Measurements from ENCODE around the gene CYP2C18.
"Not testable (repeated sequence)": the region's sequence is repeated elsewhere in the genome, so short reads cannot be mapped to it uniquely, and the experiment has no call there.

The CYP2C18 gene

DNA sequence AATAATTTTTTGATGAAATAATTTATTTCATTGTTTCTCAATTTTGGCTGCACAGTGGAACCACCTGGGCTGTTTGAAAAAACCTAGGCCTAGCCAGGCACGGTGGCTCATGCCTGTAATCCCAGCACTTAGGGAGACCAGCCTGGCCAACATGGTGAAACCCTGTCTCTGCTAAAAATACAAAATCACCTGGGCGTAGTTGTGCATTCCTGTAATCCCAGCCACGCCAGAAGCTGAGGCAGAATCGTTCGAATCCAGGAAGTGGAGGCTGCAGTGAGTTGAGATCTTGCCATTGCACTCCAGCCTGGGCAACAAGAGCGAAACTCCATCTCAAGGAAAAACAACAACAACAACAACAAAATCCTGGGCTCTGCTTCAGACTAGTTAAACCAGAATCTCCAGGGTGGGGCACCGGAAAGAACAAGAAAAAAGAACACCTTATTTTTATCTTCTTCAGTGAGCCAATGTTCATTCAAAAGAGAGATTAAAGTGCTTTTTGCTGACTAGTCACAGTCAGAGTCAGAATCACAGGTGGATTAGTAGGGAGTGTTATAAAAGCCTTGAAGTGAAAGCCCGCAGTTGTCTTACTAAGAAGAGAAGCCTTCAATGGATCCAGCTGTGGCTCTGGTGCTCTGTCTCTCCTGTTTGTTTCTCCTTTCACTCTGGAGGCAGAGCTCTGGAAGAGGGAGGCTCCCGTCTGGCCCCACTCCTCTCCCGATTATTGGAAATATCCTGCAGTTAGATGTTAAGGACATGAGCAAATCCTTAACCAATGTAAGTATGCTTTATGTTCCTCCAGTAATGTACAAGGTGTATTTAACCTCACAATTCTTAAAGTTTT is at the start of gene CYP2C18:
Gene CYP2C18, plus strand, starts transcription at position 516 of the 841 bp plus-strand sequence. Its CDS starts 91 bp downstream, at position 607.
- no peak for DNase-seq (ENCODE audit: low read depth)

DNA sequence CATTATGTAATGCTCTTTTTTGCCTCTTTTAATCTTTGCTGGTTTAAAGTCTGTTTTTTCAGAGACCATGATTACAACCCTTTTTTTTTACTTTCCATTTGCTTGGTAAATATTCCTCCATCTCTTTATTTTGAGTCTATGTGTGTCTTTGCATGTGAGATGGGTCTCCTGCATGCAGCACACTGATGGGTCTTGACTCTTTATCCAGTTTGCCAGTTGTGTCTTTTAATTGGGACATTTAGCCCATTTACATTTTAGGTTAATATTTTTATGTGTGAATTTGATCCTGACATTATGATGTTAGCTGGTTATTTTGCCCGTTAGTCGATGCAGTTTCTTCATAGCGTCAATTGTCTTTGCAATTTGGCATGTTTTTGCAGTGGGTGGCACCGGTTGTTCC is 45.4 kb upstream of the CYP2C18 start:
- DNase-seq (ENCODE audit: low read depth) = not testable (repeated sequence)

DNA sequence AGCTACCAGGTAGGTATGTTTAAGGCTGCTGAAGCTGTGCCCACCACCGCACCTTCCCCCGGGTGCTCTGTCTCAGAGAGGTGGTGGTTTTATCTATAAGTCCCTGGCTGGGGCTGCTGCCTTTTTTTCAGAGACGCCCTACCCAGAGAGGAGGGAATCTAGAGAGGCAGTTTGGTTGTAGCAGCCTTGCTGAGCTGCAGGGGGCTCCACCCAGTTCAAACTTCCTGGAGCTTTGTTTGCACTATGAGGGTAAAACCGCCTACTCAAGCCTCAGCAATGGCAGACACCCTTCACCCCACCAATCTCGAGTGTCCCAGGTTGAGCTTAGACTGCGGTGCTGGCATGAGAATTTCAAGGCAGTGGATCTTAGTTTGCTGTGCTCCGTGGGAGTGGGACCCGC is 43.6 kb upstream of the CYP2C18 start:
- no peak for DNase-seq (ENCODE audit: low read depth)

DNA sequence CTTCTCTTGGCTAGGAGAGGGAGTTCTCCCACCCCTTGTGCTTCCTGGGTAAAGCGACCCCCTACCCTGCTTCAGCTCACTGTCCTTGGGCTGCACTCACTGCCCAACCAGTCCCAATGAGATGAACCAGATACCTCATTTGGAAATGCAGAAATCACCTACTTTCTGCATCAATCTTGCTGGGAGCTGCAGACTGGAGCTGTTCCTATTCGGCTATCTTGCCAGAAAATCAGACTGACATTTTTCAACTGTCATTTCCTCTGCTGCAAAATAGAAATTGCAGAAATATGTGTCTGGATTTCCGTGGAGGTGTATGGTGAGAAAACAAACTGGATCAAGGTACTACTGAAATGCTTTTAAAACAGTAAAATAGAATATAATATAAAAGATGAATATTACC is 43.0 kb upstream of the CYP2C18 start:
- DNase-seq (ENCODE audit: low read depth) = no peak

DNA sequence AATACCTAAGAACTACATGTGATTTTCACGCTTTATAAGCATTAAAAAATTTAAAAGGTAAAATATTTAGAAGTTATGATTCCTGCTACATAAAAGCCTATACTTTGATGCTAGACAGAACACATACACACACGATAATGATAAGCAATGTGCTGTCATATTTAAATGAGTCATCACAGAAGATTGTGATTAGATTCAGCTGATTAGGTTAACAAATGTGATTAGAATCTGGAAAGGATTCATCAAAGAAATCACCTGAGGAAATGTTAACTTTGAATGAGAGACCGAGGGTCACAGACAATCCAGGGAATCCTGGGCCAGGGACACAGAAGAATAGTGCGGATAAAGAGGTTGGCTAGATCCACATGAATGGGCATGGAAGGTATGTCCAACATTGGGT is 42.0 kb upstream of the CYP2C18 start:
- no peak for DNase-seq (ENCODE audit: low read depth)

DNA sequence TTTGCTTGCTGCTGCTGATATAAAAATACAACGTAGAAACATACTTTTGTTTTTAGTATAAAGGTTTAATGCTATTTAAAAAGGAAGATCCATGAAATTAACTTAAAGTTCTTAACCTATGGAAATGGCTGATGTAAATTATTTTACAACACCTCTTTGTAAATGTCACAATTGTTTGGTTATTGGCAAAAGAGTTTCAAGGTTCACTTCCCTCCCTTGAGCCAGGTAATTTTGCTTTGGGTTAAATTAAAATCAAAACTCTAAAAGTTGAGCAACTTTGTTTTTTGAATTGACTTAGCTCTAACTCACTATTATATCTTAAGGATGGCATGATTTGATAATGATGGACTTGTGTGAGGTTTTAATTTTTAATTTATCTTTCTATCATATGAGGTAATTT is 39.2 kb upstream of the CYP2C18 start:
- no peak for DNase-seq (ENCODE audit: low read depth)

DNA sequence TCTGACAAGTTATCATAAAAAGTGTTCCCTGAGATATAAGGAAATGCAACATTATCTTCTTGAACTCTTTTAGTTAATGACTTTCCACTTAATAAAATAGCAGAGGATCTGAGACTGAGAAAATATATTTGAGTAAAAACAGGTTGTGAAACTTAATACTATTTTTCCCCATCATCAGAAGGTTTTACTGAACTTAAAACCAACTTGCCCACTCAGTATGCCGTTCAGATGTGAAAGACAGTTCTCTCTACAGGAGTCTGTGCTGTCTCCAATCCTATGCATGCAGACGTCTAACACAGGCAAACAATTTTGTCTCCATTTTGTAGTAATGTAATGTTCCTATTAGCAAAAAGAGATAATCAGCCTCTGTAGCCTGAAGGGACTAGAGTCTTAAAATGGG is 38.2 kb upstream of the CYP2C18 start:
- DNase-seq (ENCODE audit: low read depth) = no peak

DNA sequence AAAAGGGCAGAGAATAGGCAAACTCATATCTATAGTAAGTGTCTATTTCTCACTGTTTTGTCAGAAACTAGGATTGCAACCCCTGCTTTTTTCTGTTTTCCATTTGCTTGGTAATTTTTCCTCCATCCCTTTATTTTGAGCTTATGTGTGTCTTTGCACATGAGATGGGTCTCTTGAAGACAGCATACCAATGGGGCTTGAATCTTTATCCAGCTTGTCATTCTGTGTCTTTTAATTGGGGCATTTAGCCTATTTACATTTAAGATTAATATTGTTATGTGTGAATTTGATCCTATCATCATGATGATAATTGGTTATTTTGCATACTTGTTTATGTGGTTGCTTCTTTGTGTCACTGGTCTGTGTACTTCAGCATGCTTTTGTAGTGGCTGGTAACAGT is 28.3 kb upstream of the CYP2C18 start:
- DNase-seq (ENCODE audit: low read depth) = not testable (repeated sequence)

DNA sequence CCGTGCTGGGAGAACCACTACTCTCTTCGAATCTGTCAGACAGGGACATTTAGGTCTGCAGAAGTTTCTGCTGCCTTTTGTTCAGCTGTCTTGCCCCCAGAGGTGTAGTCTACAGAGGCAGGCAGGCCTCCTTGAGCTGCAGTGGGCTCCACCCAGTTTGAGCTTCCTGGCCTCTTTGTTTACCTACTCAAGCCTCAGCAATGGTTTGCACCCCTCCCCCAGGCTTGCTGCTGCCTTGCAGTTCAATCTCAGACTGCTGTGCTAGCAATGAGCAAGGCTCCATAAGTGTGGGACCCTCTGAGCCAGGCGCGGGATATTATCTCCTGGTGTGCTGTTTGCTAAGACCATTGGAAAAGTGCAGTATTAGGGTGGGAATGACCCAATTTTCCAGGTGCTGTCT is 20.5 kb upstream of the CYP2C18 start:
- not testable (repeated sequence) for DNase-seq (ENCODE audit: low read depth)

DNA sequence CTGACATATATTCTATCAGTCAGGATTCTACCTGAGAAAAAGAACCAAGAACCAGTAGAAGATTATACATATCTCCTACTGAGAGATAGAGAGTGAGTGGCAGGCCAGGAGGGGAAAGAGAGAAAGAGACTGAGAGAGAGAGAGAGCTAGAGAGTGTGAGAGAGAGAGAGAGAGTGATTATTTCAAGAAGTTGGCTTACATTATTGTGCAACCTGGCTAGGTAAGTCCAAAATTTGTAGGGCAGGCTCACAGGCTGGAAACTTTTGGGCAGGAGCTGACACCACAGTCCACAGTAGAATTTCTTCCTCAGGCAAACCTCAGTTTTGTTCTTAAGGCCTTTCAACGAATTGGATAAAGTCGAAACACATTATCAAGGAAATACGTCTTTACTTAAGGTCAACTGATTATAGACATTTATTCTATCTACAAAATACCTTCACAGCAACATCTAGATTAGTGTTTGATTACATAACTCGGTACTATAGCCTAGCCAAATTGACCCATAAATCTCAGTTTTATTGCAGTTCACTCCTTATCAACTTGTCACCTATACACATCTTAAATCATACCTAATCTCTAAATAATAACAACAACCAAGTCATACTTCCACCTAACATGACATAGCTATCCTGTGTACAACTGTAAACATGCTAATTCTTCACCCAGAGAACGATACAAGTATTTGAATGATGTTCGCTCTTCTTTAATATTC is 17.0 kb upstream of the CYP2C18 start:
- DNase-seq (ENCODE audit: low read depth) = no peak

DNA sequence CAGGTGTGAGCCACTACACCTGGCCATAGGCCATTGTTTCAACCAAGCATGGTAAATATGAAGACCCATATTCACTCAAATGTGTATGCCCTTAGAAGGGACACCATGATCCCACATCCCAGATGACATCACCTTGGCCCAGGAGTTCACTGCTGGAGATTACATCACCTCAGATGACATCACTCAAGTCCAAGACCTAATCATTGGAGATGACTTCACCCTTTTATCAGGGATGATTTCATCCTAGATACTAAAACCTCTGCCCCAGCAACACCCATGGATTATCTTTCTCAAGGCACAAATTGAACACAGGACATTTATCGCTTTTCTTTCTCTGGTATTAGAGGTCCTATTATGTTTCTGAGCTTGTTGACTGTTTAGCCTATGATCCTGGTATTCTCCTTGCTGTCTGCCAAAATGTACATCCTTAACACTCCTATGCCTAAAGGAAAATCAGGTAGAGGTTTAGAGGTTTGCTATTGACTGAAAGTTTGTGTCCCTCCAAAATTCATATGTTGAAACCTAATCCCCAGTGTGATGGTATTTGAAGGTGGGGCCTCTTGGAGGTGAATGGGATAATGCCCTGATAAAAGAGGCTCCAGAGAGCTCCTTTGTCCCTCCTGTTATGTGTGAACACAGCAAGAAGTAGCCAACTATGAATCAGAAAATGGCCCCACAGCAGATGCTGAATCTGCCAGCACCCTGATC is 9.8 kb upstream of the CYP2C18 start:
- no peak for DNase-seq (ENCODE audit: low read depth)

DNA sequence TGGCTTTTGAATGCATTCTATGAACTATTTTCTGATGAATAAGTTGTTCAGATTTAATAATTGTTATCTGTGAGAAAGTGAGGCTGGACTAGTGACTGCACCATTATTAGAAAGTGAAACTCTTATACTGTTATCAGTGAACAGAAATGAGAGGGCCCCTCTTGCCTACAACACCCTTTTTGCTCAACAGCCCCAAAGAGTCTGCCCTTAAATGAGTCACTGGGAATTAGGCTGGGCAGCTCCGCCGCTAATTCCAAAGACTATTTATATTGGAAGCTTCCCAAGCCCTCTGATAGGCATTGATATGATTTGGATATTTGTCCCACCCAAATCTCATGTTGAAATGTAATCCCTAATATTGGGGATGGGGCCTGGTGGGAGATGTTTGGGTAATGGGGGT is 7.0 kb upstream of the CYP2C18 start:
- no peak for DNase-seq (ENCODE audit: low read depth)

DNA sequence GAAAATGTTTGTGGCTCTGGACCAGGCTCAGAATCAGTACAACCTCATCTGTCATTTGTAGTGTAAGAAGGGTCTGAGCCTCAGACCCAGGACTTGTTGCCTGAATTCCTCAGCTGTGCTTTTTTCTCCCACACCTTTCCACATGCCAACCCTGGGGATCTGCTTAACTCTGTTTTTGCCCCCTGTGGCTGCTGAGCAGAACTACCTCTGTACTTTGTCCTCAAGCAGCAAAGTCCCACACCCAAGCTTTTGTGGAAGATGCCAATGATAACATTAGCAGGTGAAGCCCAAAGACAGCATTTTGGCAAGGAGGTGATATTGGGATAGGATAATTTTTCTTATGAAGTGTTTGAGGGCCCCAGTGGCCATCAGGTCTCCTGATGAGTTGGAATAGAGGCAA is 5.8 kb upstream of the CYP2C18 start:
- no peak for DNase-seq (ENCODE audit: low read depth)

DNA sequence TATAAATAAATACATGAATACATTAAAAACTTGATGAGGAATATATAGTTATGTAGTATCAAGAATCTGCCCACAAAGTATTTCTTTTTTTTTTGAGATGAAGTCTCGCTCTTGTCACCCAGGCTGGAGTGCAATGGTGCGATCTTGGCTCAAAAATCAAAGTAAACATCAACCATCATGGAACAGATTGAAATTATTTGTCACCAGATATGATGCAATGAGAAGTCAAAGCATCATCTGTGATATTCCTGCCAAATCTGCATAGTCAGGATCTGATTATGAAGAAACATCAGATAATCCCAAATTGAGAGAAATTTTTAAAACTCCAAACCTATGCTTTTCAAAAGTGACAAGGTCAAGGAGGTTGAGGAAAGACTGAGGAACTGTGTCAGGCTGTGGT is 5.1 kb upstream of the CYP2C18 start:
- no peak for DNase-seq (ENCODE audit: low read depth)

DNA sequence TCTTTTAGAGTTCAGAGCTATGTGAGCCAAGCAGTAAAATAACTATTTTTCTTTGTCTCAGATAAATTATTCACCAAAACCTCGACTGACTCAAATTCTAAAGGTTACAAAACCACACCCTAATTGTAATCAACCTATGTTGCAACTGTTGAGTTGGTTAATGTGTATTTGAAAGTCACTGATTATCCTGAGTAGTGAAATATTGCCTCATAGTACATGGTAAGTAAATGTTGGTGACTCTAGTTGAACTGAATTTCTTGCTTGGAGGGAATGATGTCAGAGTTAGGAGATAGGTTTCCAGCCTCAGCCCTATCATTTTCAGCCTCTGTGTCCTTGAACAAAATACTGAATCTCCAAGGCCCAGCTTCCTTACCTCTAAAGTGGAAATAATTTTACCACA is 3.0 kb upstream of the CYP2C18 start:
- no peak for DNase-seq (ENCODE audit: low read depth)

DNA sequence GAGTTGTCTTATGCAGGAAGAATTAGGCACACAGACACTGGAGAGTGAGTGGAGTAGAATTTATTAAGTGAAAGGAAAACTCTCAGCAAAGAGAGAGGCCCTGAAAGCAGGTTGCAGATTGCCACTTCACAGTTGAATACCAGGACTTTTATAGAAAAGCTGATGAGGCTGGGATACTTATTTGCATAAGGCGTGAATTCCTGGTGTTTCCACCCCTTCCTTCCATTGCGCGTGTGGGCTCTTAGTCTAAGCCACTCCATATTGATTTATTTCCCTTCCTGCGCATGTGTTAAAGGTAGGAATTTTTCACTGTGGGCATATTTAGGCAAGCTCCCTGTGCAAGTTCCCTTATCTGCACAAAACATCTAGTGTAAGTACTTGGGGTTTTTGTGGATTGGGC is 893 bp upstream of the CYP2C18 start:
- DNase-seq (ENCODE audit: low read depth) = not testable (repeated sequence)

DNA sequence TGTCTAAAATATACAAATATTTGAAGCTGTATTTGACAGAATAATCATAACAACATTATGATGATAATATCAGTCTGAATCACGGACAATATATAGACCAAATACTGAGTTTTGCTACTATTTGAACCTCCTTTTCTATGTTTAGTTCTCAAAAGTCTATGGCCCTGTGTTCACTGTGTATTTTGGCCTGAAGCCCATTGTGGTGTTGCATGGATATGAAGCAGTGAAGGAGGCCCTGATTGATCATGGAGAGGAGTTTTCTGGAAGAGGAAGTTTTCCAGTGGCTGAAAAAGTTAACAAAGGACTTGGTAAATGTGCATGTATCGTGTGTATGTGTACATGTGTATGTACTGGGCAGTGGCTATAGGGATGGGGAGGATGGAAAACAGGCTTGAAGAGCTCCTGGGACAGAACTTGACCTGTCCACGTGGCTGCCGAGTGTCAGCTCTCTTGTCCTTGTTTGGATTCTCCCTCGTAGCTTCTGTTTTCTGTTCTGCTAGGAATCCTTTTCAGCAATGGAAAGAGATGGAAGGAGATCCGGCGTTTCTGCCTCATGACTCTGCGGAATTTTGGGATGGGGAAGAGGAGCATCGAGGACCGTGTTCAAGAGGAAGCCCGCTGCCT is 4.2 kb downstream of the CYP2C18 start:
- DNase-seq (ENCODE audit: low read depth) = no peak

DNA sequence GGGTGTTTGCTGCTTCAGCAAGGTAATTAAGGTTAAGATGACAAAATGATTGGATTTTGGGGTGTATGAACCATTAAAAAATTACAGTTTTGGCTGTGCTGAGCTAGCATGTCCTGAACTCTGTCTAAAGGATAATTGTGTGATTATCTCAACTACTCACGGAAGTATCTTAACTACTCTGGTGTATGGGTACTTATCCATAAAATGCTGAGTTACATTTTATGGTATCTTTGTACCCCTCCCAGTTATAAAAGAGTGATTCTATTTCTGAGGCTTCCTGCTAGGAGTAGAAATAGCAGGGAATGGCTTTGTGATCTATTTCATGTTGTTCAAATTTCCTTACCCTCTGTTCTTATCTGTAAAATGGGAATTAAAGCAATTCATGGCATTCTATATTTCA is 22.6 kb downstream of the CYP2C18 start:
- DNase-seq (ENCODE audit: low read depth) = no peak

DNA sequence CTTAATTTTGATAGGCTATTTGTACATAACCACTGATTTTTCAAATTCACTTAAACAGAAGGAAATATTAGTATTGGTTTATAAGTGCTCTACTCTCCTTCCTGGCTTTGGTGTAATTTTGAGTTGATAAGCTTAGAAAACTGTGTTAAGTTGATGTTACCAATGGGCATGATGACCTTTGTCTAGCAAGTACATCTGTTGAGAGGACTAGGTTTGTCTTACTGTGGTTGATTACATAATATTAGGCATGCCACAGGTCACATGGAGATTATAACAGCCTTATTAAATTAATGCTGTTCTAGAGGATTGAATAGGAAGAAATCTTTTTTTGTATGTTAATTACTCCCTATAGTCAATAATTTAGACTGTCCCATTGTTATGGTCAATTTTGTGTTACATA is 27.0 kb downstream of the CYP2C18 start:
- no peak for DNase-seq (ENCODE audit: low read depth)

DNA sequence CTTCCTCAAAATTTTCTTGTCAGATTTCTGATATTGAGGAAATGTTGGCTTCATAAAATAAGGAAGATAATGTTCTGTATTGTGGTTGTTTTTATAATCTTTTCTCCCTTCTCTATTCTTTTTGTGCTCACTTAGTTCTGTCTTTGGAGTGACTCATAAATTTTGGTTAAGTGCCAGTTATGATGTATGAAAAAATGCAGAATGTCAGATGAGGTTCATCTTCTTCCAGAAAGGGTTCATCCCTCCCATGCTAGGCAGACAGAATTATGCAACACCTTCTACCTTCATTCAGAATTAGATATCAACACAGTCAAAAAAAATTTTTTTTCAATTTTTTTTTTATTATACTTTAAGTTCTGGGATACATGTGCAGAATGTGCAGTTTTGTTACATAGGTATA is 42.3 kb downstream of the CYP2C18 start:
- no peak for DNase-seq (ENCODE audit: low read depth)

DNA sequence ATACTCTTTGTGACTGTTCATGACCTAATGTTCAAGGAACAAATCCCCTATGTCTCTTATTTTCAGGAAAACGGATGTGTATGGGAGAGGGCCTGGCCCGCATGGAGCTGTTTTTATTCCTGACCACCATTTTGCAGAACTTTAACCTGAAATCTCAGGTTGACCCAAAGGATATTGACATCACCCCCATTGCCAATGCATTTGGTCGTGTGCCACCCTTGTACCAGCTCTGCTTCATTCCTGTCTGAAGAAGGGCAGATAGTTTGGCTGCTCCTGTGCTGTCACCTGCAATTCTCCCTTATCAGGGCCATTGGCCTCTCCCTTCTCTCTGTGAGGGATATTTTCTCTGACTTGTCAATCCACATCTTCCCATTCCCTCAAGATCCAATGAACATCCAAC is 51.7 kb downstream of the CYP2C18 start:
- DNase-seq (ENCODE audit: low read depth) = no peak

DNA sequence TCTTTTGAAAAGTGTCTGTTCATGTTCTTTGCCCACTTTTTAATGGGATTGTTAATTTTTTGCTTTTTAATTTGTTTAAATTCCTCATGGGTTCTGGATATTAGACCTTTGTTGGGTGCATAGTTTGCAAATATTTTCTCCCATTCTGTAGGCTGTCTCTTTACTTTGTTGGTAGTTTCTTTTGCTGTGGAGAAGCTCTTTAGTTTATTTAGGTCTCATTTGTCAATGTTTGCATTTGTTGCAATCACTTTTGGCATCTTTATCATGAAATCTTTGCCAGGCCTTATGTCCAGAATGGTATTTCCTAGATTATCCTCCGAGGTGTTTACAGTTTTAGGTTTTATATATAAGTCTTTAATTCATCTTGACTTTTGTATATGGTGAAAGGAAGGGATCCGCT is 55.1 kb downstream of the CYP2C18 start:
- DNase-seq (ENCODE audit: low read depth) = no peak

DNA sequence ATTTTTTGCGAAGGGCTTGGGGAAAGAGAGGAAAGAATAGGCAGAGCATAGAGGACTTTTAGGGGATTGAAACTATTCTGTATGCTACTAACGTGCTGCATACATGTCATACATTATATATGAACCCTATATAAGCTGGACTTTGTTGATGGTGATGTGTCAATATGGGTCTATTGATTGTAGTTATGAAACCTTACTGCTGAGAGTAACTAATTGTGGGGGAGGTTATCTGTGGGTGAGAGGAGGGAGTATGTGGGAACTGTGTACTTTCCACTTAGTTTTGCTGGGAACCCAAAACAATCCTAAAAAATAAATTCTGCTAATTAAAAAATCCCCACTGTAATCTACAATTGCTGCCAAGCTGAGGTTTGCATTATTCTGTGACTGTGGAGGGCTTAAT is 63.6 kb downstream of the CYP2C18 start:
- DNase-seq (ENCODE audit: low read depth) = no peak

Measured in activated T-cell treated with anti-CD3 and anti-CD28 coated beads for 24 hours (primary cell).